Measurements from ENCODE around the gene RBM48. TPM values are rescaled to one million over a fixed set of nuclear protein-coding genes. Genes with fewer than 3 reads are reported as not detected.

Gene RBM48
- total RNA-seq, 1 experiment from 2014 or later = 14.6 TPM

- Histone ChIP-seq H3K9ac (ENCODE audit: low read length) (no peak overlapping the region), H3K27ac (ENCODE audit: low read depth, low read length) (no peak overlapping the region), H3K4me2 (ENCODE audit: low read length) (no peak overlapping the region), H3K79me2 (ENCODE audit: insufficient read depth, low read length) (peaks cover 51% of the 10 kb centered on the region), H3K4me1 (ENCODE audit: control insufficient read depth in 1 of 2, insufficient read depth in 2 of 2, low read length in 2 of 2) (no peaks in the 10 kb centered on the region), H3K36me3 (ENCODE audit: control insufficient read depth in 1 of 2, insufficient read depth in 2 of 2, low read length in 2 of 2) (peaks cover 53 to 64% of the 10 kb centered on the region in 2 experiments), H2AFZ (ENCODE audit: low read depth, low read length, poor library complexity, severe bottlenecking) (no peak overlapping the region), H3K9me2 (ENCODE audit: insufficient read depth) (no peaks in the 10 kb centered on the region), H3K27me3 (ENCODE audit: insufficient read depth, low read length) (no peaks in the 10 kb centered on the region), H4K20me1 (ENCODE audit: insufficient read depth) (peaks cover 3% of the 10 kb centered on the region; the same call in 1 of the 2 replicates), H3K4me3 (replicated peaks in 1 of 2; ENCODE audit: low read depth in 1 of 2, low read length in 2 of 2) (no peak overlapping the region), H3K9me3 (ENCODE audit: control insufficient read depth in 1 of 2, insufficient read depth in 1 of 2, low read depth in 1 of 2, low read length in 2 of 2) (no peaks in the 10 kb centered on the region)
- TF ChIP-seq CEBPB (IDR thresholded peaks at IDR 0.05; ENCODE audit: low read depth) (no peak), SP1 (IDR thresholded peaks at IDR 0.05; ENCODE audit: low read depth) (no peak), ZNF274 (IDR thresholded peaks at IDR 0.05; ENCODE audit: low read depth, low read length) (no peak), POLR2A (IDR thresholded peaks at IDR 0.05; ENCODE audit: borderline replicate concordance, extremely low read depth, insufficient read depth, insufficient read length) (no peak), JUND (IDR thresholded peaks at IDR 0.05) (no peak), POLR2AphosphoS5 (IDR thresholded peaks at IDR 0.05; ENCODE audit: low read depth, low read length) (no peak), REST (IDR thresholded peaks at IDR 0.05; ENCODE audit: low read depth) (no peak)
- TF ChIP-seq, protein P1, sequence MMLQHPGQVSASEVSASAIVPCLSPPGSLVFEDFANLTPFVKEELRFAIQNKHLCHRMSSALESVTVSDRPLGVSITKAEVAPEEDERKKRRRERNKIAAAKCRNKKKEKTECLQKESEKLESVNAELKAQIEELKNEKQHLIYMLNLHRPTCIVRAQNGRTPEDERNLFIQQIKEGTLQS (IDR thresholded peaks at IDR 0.05) = no peak
- ChIA-PET RAD21 (ENCODE audit: low non-redundant PET in 1 of 2, low total read pairs in 2 of 2, uncharacterized antibody in 2 of 2, unreplicated experiment in 2 of 2) (no interaction called here), POLR2A (no interaction called here), CTCF (no interaction called here)
- DNase-seq (ENCODE audit: low read depth, low spot score) (no peak), ATAC-seq (no peak)
- BruUV-seq (replicated peaks) = no TSS peak
- intact Hi-C loops (cut with micrococcal nuclease) = no loop called here
Measured at GRCh38 chr7:92576296-92576695, 47.7 kb downstream of the RBM48 start.

Measured in HCT116 (cell line).